ENCODE measurements around the gene RPTOR.
"Not testable (repeated sequence)": the region's sequence is repeated elsewhere in the genome, so short reads cannot be mapped to it uniquely, and the experiment has no call there.

RPTOR gene

GRCh38 chr17:80695979-80696378, 151.3 kb downstream of the RPTOR start:
- no peak for DNase-seq (ENCODE audit: low spot score)

GRCh38 chr17:80696456-80696855, 151.8 kb downstream of the RPTOR start:
- DNase-seq (ENCODE audit: low spot score) = no peak

- DNase-seq (ENCODE audit: low spot score) = no peak
These were observed 152.3 kb downstream of the RPTOR start for GRCh38 chr17:80696964-80697363.

- DNase-seq (ENCODE audit: low spot score) = no peak
These were observed 153.7 kb downstream of the RPTOR start for GRCh38 chr17:80698297-80698696.

- DNase-seq (ENCODE audit: low spot score) = not testable (repeated sequence)
These were observed 154.6 kb downstream of the RPTOR start for GRCh38 chr17:80699205-80699604.

- DNase-seq (ENCODE audit: low spot score) = no peak
These were observed 157.1 kb downstream of the RPTOR start for GRCh38 chr17:80701730-80702129.

- no peak for DNase-seq (ENCODE audit: low spot score)
These were observed 157.9 kb downstream of the RPTOR start for GRCh38 chr17:80702315-80703141.

GRCh38 chr17:80703142-80703478, 158.5 kb downstream of the RPTOR start:
- DNase-seq (ENCODE audit: low spot score) = no peak

- DNase-seq (ENCODE audit: low spot score) = no peak
These were observed 159.8 kb downstream of the RPTOR start for GRCh38 chr17:80704381-80704819.

GRCh38 chr17:80704894-80705293, 160.3 kb downstream of the RPTOR start:
- no peak for DNase-seq (ENCODE audit: low spot score)

- DNase-seq (ENCODE audit: low spot score) = no peak
These were observed 161.3 kb downstream of the RPTOR start for GRCh38 chr17:80705988-80706387.

- DNase-seq (ENCODE audit: low spot score) = no peak
These were observed 161.8 kb downstream of the RPTOR start for GRCh38 chr17:80706463-80706867.

GRCh38 chr17:80708480-80708879, 163.8 kb downstream of the RPTOR start:
- no peak for DNase-seq (ENCODE audit: low spot score)

- no peak for DNase-seq (ENCODE audit: low spot score)
These were observed 164.6 kb downstream of the RPTOR start for GRCh38 chr17:80709090-80709695.

GRCh38 chr17:80710714-80711302, 166.2 kb downstream of the RPTOR start:
- DNase-seq (ENCODE audit: low spot score) = no peak

GRCh38 chr17:80712089-80712488, 167.5 kb downstream of the RPTOR start:
- DNase-seq (ENCODE audit: low spot score) = no peak

- no peak for DNase-seq (ENCODE audit: low spot score)
These were observed 168.0 kb downstream of the RPTOR start for GRCh38 chr17:80712606-80713005.

- DNase-seq (ENCODE audit: low spot score) = no peak
These were observed 172.5 kb downstream of the RPTOR start for GRCh38 chr17:80716986-80717719.

- DNase-seq (ENCODE audit: low spot score) = no peak
These were observed 173.1 kb downstream of the RPTOR start for GRCh38 chr17:80717720-80718083.

- DNase-seq (ENCODE audit: low spot score) = no peak
These were observed 173.8 kb downstream of the RPTOR start for GRCh38 chr17:80718428-80718827.

- DNase-seq (ENCODE audit: low spot score) = no peak
These were observed 174.8 kb downstream of the RPTOR start for GRCh38 chr17:80719449-80719848.

All from hepatic stellate cell (primary cell).